ENCODE results near the gene ASCC3. TPM values are rescaled to one million over a fixed set of nuclear protein-coding genes. Genes with fewer than 3 reads are reported as not detected.
A peak's percentile ranks its signal among the peaks of the same experiment; 100 is the strongest.

The ASCC3 gene
- total RNA-seq, 4 donors from 2014 or later, result 20.3 to 26.2 (median 22.4) TPM

DNA sequence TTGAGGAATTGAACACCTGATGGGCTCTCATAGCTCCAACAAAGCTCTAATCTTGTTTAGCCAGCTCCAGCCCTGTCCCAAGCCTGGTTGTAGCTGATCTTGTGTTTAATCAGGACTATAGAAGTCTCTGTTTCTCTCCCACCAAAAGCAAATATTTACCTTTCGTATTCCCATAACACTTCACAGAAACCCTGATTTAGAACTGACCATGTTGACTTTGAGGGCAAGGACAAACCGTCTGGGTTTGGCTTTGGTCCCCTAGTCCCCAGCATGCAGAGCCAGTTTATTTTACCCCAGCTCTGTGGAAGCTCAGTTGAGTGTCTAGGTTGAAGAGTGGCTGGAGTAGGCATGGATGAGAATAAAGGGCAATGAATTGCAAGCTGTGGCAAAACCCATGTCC is 398.4 kb downstream of the ASCC3 start:
- Histone ChIP-seq H3K27me3 (no peaks in the 10 kb centered on the region), H3K36me3 (no peaks in the 10 kb centered on the region), H3K4me1 (no peaks in the 10 kb centered on the region), H3K9me3 (no peaks in the 10 kb centered on the region), H3K27ac (replicated peaks in 1 of 4) (no peak overlapping the region), H3K4me3 (no peak overlapping the region)
- WGBS, result 72% methylated on average over 2 of the region's 2 CpGs
- TF ChIP-seq POLR2A (IDR thresholded peaks at IDR 0.05; ENCODE audit: low read depth) (no peak), POLR2AphosphoS5 (IDR thresholded peaks at IDR 0.05) (no peak), EP300 (IDR thresholded peaks at IDR 0.05) (no peak)
- TF ChIP-seq, protein P1, sequence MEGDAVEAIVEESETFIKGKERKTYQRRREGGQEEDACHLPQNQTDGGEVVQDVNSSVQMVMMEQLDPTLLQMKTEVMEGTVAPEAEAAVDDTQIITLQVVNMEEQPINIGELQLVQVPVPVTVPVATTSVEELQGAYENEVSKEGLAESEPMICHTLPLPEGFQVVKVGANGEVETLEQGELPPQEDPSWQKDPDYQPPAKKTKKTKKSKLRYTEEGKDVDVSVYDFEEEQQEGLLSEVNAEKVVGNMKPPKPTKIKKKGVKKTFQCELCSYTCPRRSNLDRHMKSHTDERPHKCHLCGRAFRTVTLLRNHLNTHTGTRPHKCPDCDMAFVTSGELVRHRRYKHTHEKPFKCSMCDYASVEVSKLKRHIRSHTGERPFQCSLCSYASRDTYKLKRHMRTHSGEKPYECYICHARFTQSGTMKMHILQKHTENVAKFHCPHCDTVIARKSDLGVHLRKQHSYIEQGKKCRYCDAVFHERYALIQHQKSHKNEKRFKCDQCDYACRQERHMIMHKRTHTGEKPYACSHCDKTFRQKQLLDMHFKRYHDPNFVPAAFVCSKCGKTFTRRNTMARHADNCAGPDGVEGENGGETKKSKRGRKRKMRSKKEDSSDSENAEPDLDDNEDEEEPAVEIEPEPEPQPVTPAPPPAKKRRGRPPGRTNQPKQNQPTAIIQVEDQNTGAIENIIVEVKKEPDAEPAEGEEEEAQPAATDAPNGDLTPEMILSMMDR (IDR thresholded peaks at IDR 0.05), result no peak
- intact Hi-C loops (cut with DNase I), result loop anchor here (5.0 kb wide), 1 partner anchor 365 kb away; no protein-coding TSS in a partner anchor
- DNase-seq (ENCODE audit: extremely low spot score), result no peak

DNA sequence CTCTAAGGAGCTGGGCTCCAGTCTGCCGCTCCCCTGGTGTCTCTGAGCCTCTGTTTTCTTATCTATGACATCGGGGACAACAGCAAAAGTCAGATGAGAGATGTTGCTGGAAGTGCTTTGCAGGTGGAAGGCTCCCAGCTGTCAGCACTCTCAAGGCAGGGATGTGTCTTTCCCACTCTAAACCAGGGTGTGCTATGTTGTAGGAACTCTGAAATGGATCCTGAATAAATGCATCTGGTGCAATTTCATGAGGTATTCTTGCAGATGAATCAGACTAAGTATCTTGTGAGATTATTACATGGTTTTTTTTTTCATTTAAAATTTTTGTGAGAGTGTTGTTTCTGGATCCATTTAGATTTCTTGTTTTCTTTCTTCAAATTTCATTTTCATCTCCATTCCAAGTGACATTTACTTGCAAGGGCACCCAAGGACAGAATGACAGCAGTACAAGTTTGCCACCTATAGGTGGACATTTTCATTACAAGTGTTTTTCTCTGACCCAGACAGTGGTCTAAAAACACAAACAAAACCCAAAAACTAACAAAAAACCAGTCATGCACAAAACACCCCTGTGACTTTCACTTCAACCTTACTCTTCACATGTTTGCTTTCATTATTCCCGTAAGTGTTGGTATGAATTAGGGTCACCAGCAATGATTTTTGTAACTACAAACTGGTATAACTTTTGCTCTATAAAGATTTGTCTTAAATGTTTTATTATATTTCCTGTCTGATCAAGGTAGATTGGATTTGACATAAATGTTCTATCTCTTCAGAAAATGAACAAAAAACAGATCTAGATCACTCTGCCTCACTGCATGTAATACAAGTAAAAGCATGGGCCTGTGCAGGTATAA is 401.7 kb downstream of the ASCC3 start:
- 64% methylated on average over 3 of the region's 3 CpGs for WGBS
- intact Hi-C loops (cut with DNase I), result loop anchor here (5.0 kb wide), 1 partner anchor 362 kb away; no protein-coding TSS in a partner anchor
- H3K4me1 ChIP-seq, result no peaks in the 10 kb centered on the region
- no peak for DNase-seq (ENCODE audit: extremely low spot score)
- TF ChIP-seq, protein P1 (IDR thresholded peaks at IDR 0.05), result peak; percentile 35 to 60 (median 55)
- no peak for TF ChIP-seq POLR2A (IDR thresholded peaks at IDR 0.05; ENCODE audit: low read depth)
- peaks cover 0 to 21% (median 0%) of the 10 kb centered on the region in 4 donors for H3K27me3 ChIP-seq
- no peaks in the 10 kb centered on the region for H3K9me3 ChIP-seq
- H3K27ac ChIP-seq (replicated peaks in 1 of 4), result no peak overlapping the region
- H3K4me3 ChIP-seq, result no peak overlapping the region
- no peaks in the 10 kb centered on the region for H3K36me3 ChIP-seq

DNA sequence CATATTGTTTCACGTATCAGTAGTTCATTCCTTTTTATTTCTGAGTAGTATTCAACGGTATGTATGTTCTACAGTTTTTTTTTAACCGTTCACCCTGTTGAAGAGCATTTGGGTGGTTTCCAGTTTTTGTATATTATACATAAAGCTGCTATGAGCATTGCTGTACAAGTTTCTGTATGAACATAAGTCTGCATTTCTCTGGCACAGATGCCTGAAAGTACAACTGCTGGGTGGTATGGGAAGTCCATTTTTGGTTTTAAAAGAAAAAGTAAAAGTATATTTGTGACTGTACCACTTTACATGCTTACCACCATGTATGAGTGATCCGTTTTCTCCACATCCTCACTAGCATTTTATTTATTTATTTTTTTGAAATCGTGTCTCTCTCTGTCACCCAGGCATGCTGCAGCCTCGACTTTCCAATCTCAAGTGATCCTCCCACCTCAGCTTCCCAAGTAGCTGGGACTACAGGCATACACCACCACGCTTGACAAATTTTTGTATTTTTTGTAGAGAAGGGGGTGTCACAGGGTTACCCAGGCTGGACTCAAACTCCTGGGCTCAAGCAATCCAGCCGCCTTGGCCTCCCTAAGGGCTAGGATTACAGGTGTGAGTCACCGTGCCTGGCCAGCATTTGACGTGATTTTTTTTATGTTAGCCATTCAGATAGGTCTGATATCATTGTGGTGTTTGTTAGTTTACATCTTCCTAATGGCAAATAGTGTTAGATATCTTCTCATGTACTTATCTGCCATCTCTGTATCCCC is 405.4 kb downstream of the ASCC3 start:
- no peaks in the 10 kb centered on the region for H3K36me3 ChIP-seq
- peaks cover 0 to 47% (median 9%) of the 10 kb centered on the region in 4 donors for H3K27me3 ChIP-seq
- peak; percentile 64 for DNase-seq (ENCODE audit: extremely low spot score)
- no peak overlapping the region for H3K4me3 ChIP-seq
- 79% methylated on average over 10 of the region's 10 CpGs for WGBS
- no peak overlapping the region for H3K27ac ChIP-seq (replicated peaks in 1 of 4)
- no peak for TF ChIP-seq EP300 (IDR thresholded peaks at IDR 0.05)
- no peak for TF ChIP-seq POLR2AphosphoS5 (IDR thresholded peaks at IDR 0.05)
- no peak for TF ChIP-seq POLR2A (IDR thresholded peaks at IDR 0.05; ENCODE audit: low read depth)
- TF ChIP-seq, protein P1 (IDR thresholded peaks at IDR 0.05), result no peak
- no peaks in the 10 kb centered on the region for H3K9me3 ChIP-seq
- H3K4me1 ChIP-seq, result no peaks in the 10 kb centered on the region
- intact Hi-C loops (cut with DNase I), result no loop called here

DNA sequence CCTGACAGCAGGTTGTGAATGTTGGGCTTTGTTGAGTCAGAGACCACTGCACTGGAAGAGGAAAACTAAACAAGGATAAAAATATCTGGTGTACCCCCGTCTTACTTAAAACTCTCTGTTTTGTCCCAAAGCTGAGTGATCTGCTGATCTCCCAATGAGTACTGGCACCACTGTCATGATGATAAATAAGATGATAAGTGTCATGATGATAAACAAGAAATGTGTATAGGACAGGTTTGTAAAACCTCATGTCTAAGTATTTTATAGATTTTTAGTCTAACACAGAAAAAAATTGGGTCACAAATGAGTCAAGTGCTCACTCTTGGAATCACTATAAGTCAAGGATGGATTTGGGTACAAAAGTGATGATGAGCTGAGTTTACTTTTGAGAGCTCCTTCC is 407.9 kb downstream of the ASCC3 start:
- WGBS, result 32% methylated on average over 1 of the region's 1 CpG
- no peak for DNase-seq (ENCODE audit: extremely low spot score)
- Histone ChIP-seq H3K9me3 (no peaks in the 10 kb centered on the region), H3K4me1 (no peaks in the 10 kb centered on the region), H3K4me3 (no peak overlapping the region), H3K27ac (replicated peaks in 1 of 4) (no peak overlapping the region), H3K36me3 (no peaks in the 10 kb centered on the region), H3K27me3 (peaks cover 0 to 72% (median 26%) of the 10 kb centered on the region in 4 donors)
- intact Hi-C loops (cut with DNase I), result no loop called here
- no peak for TF ChIP-seq EP300 (IDR thresholded peaks at IDR 0.05)

DNA sequence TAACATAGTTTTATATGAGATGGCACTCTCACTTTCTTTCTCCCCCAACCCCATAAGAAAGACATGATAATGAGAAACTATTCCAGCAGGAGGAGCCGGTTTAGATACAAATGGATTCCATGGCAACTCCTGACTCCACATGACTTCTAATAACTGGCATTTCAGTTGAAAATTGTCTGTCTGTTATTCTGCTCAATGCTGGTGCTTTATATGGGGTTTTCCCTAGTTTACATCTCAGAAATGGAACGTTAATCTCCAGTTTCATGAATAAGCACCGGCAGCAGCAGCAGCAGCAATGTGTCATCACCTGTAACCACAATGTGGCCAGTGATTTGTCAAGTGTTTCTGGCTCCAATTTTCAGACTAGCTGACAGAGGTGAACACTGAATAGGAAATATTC is 408.5 kb downstream of the ASCC3 start:
- H3K27me3 ChIP-seq, result peaks cover 0 to 77% (median 31%) of the 10 kb centered on the region in 4 donors
- intact Hi-C loops (cut with DNase I), result no loop called here

More for the DNA sequence above, 408.5 kb downstream of the ASCC3 start:
- WGBS, result 8% methylated on average over 3 of the region's 3 CpGs
- Histone ChIP-seq H3K4me3 (no peak overlapping the region), H3K36me3 (no peaks in the 10 kb centered on the region), H3K4me1 (peaks cover 0 to 2% (median 0%) of the 10 kb centered on the region in 4 donors), H3K27ac (replicated peaks in 1 of 4) (no peak overlapping the region), H3K9me3 (no peaks in the 10 kb centered on the region)
- TF ChIP-seq POLR2A (IDR thresholded peaks at IDR 0.05; ENCODE audit: low read depth) (no peak), POLR2AphosphoS5 (IDR thresholded peaks at IDR 0.05) (no peak)
- no peak for DNase-seq (ENCODE audit: extremely low spot score)
